Measurements from ENCODE around the gene VPS37B. TPM values are rescaled to one million over a fixed set of nuclear protein-coding genes. Genes with fewer than 3 reads are reported as not detected.

Gene VPS37B
- total and polyA plus RNA-seq, 8 donors = 13.5 to 30.1 (median 18.6) TPM

DNA sequence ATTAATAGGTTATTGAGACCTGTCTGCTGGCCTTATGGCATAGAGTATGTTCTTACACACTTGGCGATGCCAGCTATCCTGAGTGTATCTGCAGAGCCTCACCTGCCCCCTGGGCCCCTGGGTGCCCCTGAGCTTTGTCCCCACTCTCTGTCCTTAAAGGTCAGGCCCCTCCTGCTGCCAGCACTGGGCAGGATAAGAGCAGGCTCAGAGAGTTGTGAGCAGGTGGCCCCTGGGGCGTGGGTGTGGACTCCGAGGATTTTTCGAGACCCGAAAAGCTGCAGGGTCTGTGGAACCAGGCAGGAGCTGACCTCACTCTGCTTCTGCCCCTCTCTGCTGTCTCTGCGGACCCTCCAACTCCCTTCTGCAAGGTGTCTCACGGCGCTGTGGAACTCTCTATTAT lies 52.5 kb downstream of the VPS37B start:
- intact Hi-C loops (cut with DNase I) = loop anchor here in 1 of 3 donors (10.0 kb wide), 1 partner anchor 49 kb away; no protein-coding TSS in a partner anchor
- TF ChIP-seq CTCF (IDR thresholded peaks at IDR 0.05) = no peak
- Histone ChIP-seq H3K36me3 (peaks cover 0 to 2% (median 0%) of the 10 kb centered on the region in 3 donors), H3K4me3 (no peak overlapping the region), H3K27ac (peak overlapping the region in 2 of 4 donors; percentile 88 to 93), H3K9me3 (no peaks in the 10 kb centered on the region), H3K27me3 (no peaks in the 10 kb centered on the region), H3K4me1 (peaks cover 36 to 56% (median 48%) of the 10 kb centered on the region in 3 donors)
- DNase-seq = peak in 1 of 6 donors; percentile 45
- 90% methylated on average over 8 of the region's 8 CpGs for WGBS, 2 donors
- no peak for ATAC-seq
- FAIRE-seq = no peak

DNA sequence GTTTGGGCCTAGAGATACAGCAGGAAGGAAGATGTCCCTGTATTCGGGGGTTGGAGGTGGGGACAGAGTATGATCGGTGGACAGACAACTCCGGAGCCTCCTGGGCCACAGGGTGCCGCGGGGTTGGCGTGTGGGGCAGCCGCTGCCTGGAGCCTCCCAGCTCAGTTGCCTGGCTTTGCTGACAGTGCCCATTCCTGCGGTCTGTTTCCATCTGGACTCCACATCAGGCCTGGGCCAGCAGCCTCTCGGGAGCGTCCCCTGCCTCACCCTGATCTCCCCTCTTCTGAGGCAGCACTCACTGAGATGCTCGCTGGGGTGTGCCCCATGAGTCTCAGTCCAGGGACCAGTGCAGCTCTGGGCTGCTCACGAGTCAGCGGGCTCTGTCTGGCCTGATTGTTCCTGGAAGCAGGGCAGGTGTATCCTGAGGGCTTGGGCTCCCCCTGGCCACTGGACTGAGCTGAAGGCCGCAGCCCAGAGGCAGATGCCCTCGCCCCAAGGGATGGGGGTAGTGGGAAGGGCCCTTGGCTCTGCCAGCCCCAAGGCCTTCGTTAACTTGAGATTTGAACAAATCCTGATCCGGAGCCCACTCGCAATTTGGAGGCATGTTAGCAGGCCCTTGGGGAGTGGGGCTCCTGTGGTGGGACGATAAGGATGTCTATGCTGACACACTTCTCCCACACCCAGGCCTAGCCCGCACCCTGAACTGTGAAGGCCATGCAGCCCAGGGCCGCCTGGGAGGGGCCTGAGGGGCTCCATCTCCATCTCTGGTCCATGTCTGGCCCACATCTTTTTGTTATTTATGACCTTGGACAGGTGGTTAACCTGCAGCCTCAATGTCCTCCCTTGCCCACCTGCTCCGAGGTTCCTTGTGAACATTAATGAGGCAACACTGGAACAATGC lies 53.2 kb downstream of the VPS37B start:
- Histone ChIP-seq H3K9me3 (no peaks in the 10 kb centered on the region), H3K27ac (peak overlapping the region; percentile 12 to 93 (median 60)), H3K36me3 (no peaks in the 10 kb centered on the region), H3K4me1 (peaks cover 43 to 63% (median 53%) of the 10 kb centered on the region in 3 donors), H3K27me3 (no peaks in the 10 kb centered on the region), H3K4me3 (no peak overlapping the region)
- intact Hi-C loops (cut with DNase I) = loop anchor here in 1 of 3 donors (10.0 kb wide), 1 partner anchor 48 kb away; no protein-coding TSS in a partner anchor
- no peak for FAIRE-seq
- no peak for TF ChIP-seq CTCF (IDR thresholded peaks at IDR 0.05)
- 64 to 70% methylated on average over 22 of the region's 22 CpGs for WGBS, 2 donors
- peak in 3 of 4 donors; percentile 7 to 10 (median 8) for ATAC-seq
- DNase-seq = peak in 1 of 6 donors; percentile 74

- Histone ChIP-seq H3K4me3 (no peak overlapping the region), H3K36me3 (no peaks in the 10 kb centered on the region), H3K27ac (peak overlapping the region; percentile 28 to 93 (median 60)), H3K4me1 (peaks cover 52 to 72% (median 54%) of the 10 kb centered on the region in 3 donors), H3K9me3 (no peaks in the 10 kb centered on the region), H3K27me3 (no peaks in the 10 kb centered on the region)
- TF ChIP-seq CTCF (IDR thresholded peaks at IDR 0.05) = no peak
- FAIRE-seq = no peak
- DNase-seq = peak in 2 of 6 donors; percentile 58 to 64
- intact Hi-C loops (cut with DNase I) = loop anchor here in 1 of 3 donors (10.0 kb wide), 1 partner anchor 47 kb away; no protein-coding TSS in a partner anchor
- peak; percentile 18 to 60 (median 26) for ATAC-seq
- WGBS, 2 donors = 18 to 34% methylated on average over 23 of the region's 23 CpGs
These were observed 54.2 kb downstream of the VPS37B start for GRCh38 chr12:122841544-122842321.

DNA sequence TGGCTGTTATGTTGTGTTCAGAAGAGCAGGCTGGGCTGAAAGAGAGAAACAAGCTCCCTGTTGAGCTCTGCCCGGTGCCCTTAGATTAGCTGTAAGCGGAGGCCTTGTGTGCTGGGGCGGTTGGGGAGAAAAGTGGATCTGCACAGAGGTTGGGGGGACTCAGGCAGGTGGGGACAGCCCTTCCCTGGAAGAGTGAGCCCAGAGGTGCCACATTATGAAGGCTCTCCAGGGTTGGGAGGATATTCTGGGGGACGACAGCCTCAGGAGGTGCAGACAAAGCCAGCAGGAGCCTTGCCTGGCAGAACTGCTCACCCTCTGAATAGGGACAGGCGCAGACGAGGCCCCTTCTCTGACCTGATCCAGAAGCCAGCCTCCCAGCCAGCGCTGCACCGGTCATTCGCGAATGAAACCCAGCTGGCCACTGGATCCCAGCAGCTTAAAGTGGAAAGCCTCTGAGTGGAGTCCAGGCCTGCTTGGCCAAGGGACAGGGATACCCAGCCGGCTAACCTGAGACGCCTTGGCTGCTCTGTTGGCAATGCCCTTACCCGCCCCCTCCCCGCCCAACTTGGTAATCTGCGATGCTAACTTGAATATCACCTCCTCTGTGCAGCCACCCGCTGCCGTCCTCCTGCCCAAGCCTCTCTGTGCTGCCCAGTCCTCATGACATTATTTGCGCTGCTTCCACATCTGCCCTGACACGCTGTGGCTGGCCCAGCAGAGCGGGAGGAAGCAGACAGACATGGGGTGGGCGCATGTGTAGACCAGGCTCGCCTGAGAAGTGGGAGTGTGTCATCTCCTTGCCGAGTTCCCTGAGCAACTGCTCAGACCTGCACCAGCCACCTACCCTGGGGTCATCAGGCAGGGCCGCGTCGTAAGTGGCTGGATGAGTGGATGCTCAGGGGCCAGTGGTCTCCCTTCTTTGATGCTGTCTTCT lies 55.1 kb downstream of the VPS37B start:
- DNase-seq (peak in 2 of 6 donors; percentile 55 to 60), FAIRE-seq (no peak), ATAC-seq (no peak)
- WGBS, 2 donors = 69 to 83% methylated on average over 26 of the region's 26 CpGs
- TF ChIP-seq CTCF (IDR thresholded peaks at IDR 0.05) = no peak
- Histone ChIP-seq H3K4me3 (no peak overlapping the region), H3K27me3 (no peaks in the 10 kb centered on the region), H3K9me3 (no peaks in the 10 kb centered on the region), H3K27ac (peak overlapping the region in 2 of 4 donors; percentile 88 to 93), H3K36me3 (no peaks in the 10 kb centered on the region), H3K4me1 (peaks cover 52 to 72% (median 54%) of the 10 kb centered on the region in 3 donors)
- intact Hi-C loops (cut with DNase I) = loop anchor here in 1 of 3 donors (10.0 kb wide), 1 partner anchor 46 kb away; no protein-coding TSS in a partner anchor

Data from pancreas (tissue), 10 donors.